ENCODE results near the gene TMEM120B.

Gene TMEM120B

DNA sequence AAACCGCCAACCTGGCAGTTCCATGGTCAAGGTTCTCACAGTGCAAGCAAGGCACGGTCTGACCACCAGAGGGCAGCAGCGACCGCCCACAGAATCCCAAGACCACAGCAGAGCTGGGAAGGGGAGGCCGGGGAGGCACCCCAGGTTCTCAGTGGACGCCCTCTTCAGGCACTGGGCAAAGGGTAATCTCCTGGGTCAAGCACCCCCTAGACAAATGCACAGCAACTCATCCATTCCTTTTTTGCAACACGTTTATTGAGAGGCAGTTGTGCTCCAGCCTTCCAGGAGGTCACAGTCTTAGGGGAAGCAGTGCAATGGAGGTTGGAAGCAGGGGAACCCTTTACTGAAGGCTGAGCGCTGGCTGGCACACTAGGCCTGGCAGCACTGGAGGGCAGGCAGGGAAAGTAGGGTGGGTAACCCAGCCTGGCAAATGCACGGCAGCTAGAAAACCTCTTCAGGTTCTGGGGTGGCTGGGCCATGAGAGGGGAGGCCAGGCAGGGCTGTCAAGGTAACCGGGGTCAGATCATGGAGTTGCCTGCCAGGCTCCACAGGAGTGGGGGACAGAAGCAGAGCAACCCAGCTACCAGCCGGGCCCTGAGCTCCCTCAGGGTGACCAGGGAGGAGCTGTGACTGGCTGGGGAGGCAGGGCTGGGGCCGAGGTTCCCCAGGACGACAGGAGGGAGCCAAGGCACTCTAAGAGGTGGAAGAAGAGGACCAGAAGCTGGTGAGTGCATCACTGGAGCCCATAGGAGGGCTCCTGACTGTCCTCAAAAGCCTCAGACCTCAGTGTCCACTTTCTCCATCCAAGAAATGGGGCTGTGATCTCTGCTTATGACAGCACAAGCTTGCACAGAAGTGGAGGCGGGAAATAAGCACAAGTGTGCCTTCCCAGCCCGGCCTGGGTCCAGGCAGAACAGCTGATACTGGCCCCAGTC, 82.7 kb downstream of the TMEM120B start:
- H3K4me2 ChIP-seq, result peak overlapping the region; percentile 93
- no peaks in the 10 kb centered on the region for H3K27me3 ChIP-seq
- H3K4me3 ChIP-seq, result peak overlapping the region; percentile 84; the same call in 1 of the 2 replicates
- H3K4me1 ChIP-seq, result peaks cover 80% of the 10 kb centered on the region
- H3K27ac ChIP-seq, result peak overlapping the region; percentile 88
- peak overlapping the region; percentile 71 for H3K9ac ChIP-seq
- H3K36me3 ChIP-seq, result peaks cover 30% of the 10 kb centered on the region
- TF ChIP-seq Cebpa-rat (IDR thresholded peaks at IDR 0.05), result no peak
- no peaks in the 10 kb centered on the region for H3K9me3 ChIP-seq
- peaks cover 66% of the 10 kb centered on the region for H4K20me1 ChIP-seq

GRCh38 chr12:121796855-121797751, 84.6 kb downstream of the TMEM120B start:
- Histone ChIP-seq H3K9ac (peak overlapping the region; percentile 66), H3K4me3 (0 out of 2 replicates have a peak overlapping the region, but pooled peaks have one; percentile 96), H3K27ac (peak overlapping the region; percentile 88), H3K4me1 (peaks cover 62% of the 10 kb centered on the region), H3K27me3 (no peaks in the 10 kb centered on the region), H3K36me3 (peaks cover 30% of the 10 kb centered on the region), H4K20me1 (peaks cover 58% of the 10 kb centered on the region), H3K9me3 (no peaks in the 10 kb centered on the region), H3K4me2 (peak overlapping the region; percentile 93)
- TF ChIP-seq Cebpa-rat (IDR thresholded peaks at IDR 0.05), result no peak

GRCh38 chr12:121797937-121798786, 85.6 kb downstream of the TMEM120B start:
- peaks cover 50% of the 10 kb centered on the region for H4K20me1 ChIP-seq
- no peaks in the 10 kb centered on the region for H3K9me3 ChIP-seq
- peak overlapping the region; percentile 96 for H3K4me3 ChIP-seq
- no peak for TF ChIP-seq Cebpa-rat (IDR thresholded peaks at IDR 0.05)
- peaks cover 53% of the 10 kb centered on the region for H3K4me1 ChIP-seq
- peak overlapping the region; percentile 93 for H3K4me2 ChIP-seq
- H3K36me3 ChIP-seq, result peaks cover 30% of the 10 kb centered on the region
- peak overlapping the region; percentile 79 for H3K27ac ChIP-seq
- peak overlapping the region; percentile 66 for H3K9ac ChIP-seq
- no peaks in the 10 kb centered on the region for H3K27me3 ChIP-seq

- peaks cover 53% of the 10 kb centered on the region for H3K4me1 ChIP-seq
- H3K4me2 ChIP-seq, result peak overlapping the region; percentile 93
- no peaks in the 10 kb centered on the region for H3K9me3 ChIP-seq
- H3K36me3 ChIP-seq, result peaks cover 30% of the 10 kb centered on the region
- H4K20me1 ChIP-seq, result peaks cover 50% of the 10 kb centered on the region
- TF ChIP-seq Cebpa-rat (IDR thresholded peaks at IDR 0.05), result no peak
- H3K27ac ChIP-seq, result peak overlapping the region; percentile 79
- peak overlapping the region; percentile 96 for H3K4me3 ChIP-seq
- H3K27me3 ChIP-seq, result no peaks in the 10 kb centered on the region
- peak overlapping the region; percentile 66 for H3K9ac ChIP-seq
These were observed 86.2 kb downstream of the TMEM120B start for GRCh38 chr12:121798787-121799155.

GRCh38 chr12:121799156-121799841, 86.7 kb downstream of the TMEM120B start:
- Histone ChIP-seq H3K4me3 (peak overlapping the region; percentile 96), H3K9ac (peak overlapping the region; percentile 100), H3K36me3 (peaks cover 30% of the 10 kb centered on the region), H3K4me2 (peak overlapping the region; percentile 93), H4K20me1 (peaks cover 50% of the 10 kb centered on the region), H3K9me3 (no peaks in the 10 kb centered on the region), H3K27me3 (no peaks in the 10 kb centered on the region), H3K27ac (peak overlapping the region; percentile 100), H3K4me1 (peaks cover 51% of the 10 kb centered on the region)
- TF ChIP-seq Cebpa-rat (IDR thresholded peaks at IDR 0.05), result no peak

GRCh38 chr12:121799842-121800693, 87.5 kb downstream of the TMEM120B start:
- Histone ChIP-seq H3K9me3 (no peaks in the 10 kb centered on the region), H3K27me3 (no peaks in the 10 kb centered on the region), H3K9ac (peak overlapping the region; percentile 100), H3K4me1 (peaks cover 44% of the 10 kb centered on the region), H4K20me1 (peaks cover 43% of the 10 kb centered on the region), H3K27ac (peak overlapping the region; percentile 100), H3K4me3 (peak overlapping the region; percentile 96), H3K36me3 (peaks cover 30% of the 10 kb centered on the region), H3K4me2 (peak overlapping the region; percentile 93)
- TF ChIP-seq Cebpa-rat (IDR thresholded peaks at IDR 0.05), result no peak

GRCh38 chr12:121800694-121801594, 88.4 kb downstream of the TMEM120B start:
- H3K27ac ChIP-seq, result peak overlapping the region; percentile 100
- no peaks in the 10 kb centered on the region for H3K27me3 ChIP-seq
- H3K4me3 ChIP-seq, result peak overlapping the region; percentile 96
- TF ChIP-seq Cebpa-rat (IDR thresholded peaks at IDR 0.05), result no peak
- H4K20me1 ChIP-seq, result peaks cover 38% of the 10 kb centered on the region
- H3K9me3 ChIP-seq, result no peaks in the 10 kb centered on the region
- peaks cover 35% of the 10 kb centered on the region for H3K4me1 ChIP-seq
- H3K9ac ChIP-seq, result peak overlapping the region; percentile 100
- H3K4me2 ChIP-seq, result peak overlapping the region; percentile 93
- peaks cover 23% of the 10 kb centered on the region for H3K36me3 ChIP-seq

All from BLaER1 (cell line).